Activated effector memory CD4-positive, alpha-beta T cell treated with anti-CD3 and anti-CD28 coated beads, Interleukin-2, amount 50 U/mL, for 16 hours (primary cell): Measurements from ENCODE around the gene NBAS.
"Not testable (repeated sequence)": the region's sequence is repeated elsewhere in the genome, so short reads cannot be mapped to it uniquely, and the experiment has no call there.

Source experiments
- DNase-seq: peaks from one replicate; pipeline ENCODE4 v3.0.0-alpha.2; 2020

Gene NBAS

GRCh38 chr2:15299904-15300520 lies 261.1 kb downstream of the NBAS start:
- no peak for DNase-seq

DNA sequence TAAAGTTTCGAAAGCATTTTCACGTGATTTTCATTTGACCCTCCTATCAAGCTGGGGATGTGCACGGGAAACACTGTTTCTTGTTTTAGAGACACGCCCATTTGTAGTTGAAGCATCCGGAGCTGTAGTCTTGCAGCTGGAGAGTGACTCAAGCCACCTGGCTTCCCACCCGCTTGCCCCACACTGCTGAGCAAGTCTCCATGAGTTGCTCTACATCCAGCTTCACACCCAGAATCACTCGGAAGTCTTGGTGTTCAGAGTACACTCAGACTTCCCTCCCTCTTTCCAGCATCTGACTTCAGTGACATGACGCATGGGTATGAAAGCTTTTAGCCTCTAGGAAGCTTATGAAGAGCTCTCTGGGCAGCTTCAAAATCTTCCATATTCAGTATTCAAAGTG lies 262.4 kb downstream of the NBAS start:
- DNase-seq: no peak

GRCh38 chr2:15293262-15293937 lies 267.7 kb downstream of the NBAS start:
- no peak for DNase-seq

- DNase-seq: no peak
These were observed 273.5 kb downstream of the NBAS start for GRCh38 chr2:15287447-15288184.

DNA sequence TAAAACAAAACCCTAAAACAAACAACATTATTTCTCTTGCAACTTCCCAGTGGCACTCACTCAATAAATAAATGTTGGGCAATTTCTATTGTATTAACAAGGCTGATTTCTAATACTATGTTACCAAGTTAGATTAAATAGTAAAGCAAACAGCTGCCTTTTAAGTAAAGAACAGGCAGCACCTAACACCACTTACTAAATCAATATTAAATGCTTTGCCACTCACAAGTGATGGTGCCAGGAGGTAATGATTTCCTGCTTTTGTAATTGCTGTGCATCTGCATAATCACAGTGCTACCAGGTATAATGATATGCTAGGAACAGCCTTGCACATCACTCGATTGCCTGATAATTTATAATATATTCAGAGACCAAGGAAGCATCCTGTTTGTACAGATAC lies 276.5 kb downstream of the NBAS start:
- no peak for DNase-seq

GRCh38 chr2:15281681-15282080 lies 279.5 kb downstream of the NBAS start:
- DNase-seq: no peak

DNA sequence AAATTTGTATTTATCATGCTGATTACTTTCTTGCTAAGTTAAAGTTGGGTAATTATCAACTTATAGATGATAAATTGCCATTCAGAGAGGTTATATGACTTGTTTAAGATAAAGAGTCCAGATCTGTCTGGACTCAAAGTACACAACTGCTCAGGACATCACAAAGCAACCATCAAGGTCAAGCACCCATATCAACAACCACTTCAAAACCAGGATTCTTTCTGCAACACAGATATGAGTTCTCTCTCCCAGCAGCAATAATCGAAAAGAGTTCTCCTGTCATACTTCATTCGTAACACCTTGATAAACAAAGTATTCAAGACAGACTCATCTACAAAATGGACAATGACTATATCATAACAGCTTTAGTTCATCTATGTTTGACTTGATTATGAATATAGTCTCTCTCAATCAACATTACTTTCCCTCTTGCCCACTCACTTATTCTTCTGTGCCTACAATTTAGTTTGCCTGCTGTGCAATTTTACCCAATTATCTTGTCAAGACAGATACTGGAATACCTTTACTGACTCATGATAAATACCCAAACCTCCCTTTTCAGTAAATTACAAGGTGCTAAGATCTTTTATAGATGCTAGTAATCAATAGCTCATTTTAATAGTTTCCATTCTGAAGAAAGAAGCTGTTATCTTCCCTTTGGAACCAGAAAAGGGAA lies 281.8 kb downstream of the NBAS start:
- DNase-seq: no peak

DNA sequence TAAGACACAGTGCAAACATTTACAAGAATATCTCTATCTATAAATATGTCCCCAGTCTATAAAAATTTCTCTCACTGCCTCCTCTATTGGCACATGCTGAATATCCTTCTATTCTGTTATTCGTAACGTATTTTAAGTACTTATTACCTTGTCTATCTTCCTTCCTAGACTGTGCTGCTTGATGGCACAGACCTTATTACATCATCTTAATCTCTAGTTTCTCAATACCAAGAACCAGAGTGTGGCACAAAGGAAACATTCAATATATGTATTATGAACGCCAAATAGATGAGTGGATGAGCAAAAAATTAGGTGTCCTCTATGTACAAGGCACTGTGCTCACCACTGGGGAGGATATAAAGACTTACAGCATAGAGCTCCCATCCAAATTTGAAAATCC lies 282.8 kb downstream of the NBAS start:
- no peak for DNase-seq

GRCh38 chr2:15275346-15275745 lies 285.8 kb downstream of the NBAS start:
- no peak for DNase-seq

- no peak for DNase-seq
These were observed 287.7 kb downstream of the NBAS start for GRCh38 chr2:15273452-15273851.

- DNase-seq: no peak
These were observed 288.2 kb downstream of the NBAS start for GRCh38 chr2:15272942-15273341.

DNA sequence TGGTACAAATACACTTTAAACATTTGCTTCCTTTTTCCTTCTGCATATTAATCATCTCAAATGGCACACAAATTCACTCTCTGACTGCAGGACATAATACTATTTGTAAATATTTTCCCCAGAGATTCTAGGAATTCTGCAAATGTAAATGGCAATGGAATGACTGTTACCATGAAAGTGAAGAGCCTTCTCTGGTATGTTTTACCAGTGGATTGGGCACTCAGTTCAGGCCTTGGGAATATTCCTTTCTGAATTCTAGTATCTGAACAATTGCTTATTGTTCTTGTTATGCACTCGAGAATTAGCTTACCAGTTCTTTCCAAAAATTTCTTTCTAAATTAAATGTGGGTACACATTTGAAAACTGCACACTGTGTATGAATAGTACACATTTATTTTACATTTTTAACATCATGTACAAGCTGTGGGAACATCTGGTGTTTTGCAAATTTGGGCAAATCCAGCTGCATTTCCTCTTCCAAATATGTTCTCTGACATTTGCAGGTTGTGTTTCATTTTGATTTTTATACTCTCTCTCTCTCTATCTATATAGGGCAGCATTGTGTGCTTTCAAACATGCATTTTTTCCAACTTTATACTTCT lies 289.1 kb downstream of the NBAS start:
- DNase-seq: no peak

DNA sequence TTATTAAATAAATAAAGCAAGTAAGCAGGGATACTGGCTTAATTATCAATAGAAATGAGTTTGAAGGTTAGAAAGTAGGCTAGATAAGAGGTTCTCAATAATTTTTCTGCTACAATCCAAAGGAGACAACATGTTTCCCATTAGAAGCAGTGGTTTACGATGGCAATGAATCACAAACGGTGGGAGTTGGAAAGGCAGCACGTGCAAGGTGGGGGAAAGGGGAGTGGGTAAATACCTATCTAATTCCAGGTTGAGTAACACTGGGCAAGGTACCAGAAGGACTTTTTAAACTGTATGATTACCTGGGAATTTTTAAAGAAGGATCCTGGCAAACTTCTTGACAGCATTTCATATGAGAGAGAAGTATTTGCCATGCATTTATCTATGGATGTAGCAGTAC lies 289.9 kb downstream of the NBAS start:
- DNase-seq: no peak

GRCh38 chr2:15269043-15269442 lies 292.1 kb downstream of the NBAS start:
- DNase-seq: no peak

GRCh38 chr2:15265889-15266288 lies 295.2 kb downstream of the NBAS start:
- no peak for DNase-seq

- DNase-seq: no peak
These were observed 297.0 kb downstream of the NBAS start for GRCh38 chr2:15263976-15264685.

- DNase-seq: no peak
These were observed 298.3 kb downstream of the NBAS start for GRCh38 chr2:15262792-15263191.

DNA sequence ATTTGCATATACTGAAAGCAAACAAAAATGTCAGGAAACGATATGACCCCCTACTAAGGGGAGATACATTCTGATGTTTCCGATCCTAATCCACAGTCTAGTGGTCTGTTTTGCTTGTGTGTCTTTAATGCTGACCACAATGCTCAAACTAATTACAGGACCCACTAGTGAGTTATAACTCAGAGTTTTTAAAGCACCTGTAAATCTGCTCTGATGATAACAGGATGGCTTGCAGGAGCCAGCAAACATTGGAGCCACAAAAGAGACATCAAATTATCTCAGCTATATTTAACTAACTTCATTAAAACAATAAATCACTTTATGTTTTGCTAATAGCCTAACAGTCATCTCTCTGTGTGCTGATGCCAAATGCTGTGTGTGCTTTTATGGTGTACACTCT lies 300.3 kb downstream of the NBAS start:
- no peak for DNase-seq

- no peak for DNase-seq
These were observed 300.9 kb downstream of the NBAS start for GRCh38 chr2:15260196-15260595.

GRCh38 chr2:15259356-15259756 lies 301.8 kb downstream of the NBAS start:
- no peak for DNase-seq

GRCh38 chr2:15258385-15258784 lies 302.7 kb downstream of the NBAS start:
- DNase-seq: not testable (repeated sequence)

DNA sequence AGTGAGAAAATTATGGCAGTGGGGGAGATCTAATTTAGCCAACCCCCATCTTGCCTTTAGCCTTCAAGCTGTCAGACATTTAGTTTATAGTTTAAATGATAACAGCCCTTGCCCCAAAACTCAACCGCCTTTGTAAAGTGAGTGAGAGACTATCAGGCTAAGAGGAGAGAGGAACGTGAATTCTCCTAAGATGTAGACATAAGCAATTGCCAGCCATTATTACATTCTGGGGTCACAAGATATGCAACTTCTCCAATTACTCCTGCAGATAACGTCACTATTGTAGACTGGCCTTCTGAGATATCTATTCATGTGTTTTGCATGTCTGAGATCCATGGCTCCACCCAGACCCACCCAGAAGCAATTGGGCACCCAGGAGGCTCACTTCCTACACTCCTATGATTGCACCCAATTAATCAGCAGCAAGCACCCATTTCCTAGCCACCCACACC lies 307.3 kb downstream of the NBAS start:
- no peak for DNase-seq

DNA sequence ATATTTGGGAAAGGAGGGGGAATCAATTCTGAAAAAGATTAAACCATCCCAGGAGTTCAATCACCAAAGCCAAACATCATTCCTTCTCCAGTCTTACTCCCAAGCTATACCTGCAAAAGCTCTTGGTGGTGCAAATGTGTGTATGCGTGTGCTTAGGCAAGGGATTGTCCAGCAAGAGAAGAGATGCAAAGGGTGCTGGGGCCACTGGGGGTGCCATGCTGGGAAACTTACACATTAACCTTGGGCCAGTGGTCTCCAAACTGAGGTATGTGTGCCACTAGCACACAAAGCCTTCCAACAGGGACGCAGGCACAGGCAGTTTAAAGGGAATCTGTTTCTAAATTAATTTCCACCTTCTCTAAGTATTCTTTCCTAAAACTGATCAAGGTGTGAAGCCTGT lies 307.9 kb downstream of the NBAS start:
- DNase-seq: no peak
